Tracheal epithelial cell (primary cell): ENCODE measurements around the gene STARD8. TPM values are rescaled to one million over a fixed set of nuclear protein-coding genes. Genes with fewer than 3 reads are reported as not detected.

ENCODE experiments used
- total RNA-seq: library from RNA; depleted of rRNA; stranded (reverse); fragments of >200 nt; gene quantifications from 2 replicates; pipeline ENCODE4 v1.2.1, GENCODE V29; 2014

Gene STARD8, protein sequence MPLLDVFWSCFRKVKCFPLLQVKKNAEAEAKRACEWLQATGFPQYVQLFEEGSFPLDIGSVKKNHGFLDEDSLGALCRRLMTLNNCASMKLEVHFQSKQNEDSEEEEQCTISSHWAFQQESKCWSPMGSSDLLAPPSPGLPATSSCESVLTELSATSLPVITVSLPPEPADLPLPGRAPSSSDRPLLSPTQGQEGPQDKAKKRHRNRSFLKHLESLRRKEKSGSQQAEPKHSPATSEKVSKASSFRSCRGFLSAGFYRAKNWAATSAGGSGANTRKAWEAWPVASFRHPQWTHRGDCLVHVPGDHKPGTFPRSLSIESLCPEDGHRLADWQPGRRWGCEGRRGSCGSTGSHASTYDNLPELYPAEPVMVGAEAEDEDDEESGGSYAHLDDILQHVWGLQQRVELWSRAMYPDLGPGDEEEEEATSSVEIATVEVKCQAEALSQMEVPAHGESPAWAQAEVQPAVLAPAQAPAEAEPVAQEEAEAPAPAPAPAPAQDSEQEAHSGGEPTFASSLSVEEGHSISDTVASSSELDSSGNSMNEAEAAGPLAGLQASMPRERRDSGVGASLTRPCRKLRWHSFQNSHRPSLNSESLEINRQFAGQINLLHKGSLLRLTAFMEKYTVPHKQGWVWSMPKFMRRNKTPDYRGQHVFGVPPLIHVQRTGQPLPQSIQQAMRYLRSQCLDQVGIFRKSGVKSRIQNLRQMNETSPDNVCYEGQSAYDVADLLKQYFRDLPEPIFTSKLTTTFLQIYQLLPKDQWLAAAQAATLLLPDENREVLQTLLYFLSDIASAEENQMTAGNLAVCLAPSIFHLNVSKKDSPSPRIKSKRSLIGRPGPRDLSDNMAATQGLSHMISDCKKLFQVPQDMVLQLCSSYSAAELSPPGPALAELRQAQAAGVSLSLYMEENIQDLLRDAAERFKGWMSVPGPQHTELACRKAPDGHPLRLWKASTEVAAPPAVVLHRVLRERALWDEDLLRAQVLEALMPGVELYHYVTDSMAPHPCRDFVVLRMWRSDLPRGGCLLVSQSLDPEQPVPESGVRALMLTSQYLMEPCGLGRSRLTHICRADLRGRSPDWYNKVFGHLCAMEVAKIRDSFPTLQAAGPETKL
- under 0.01 and 2.4 TPM in 2 replicates for total RNA-seq

DNA sequence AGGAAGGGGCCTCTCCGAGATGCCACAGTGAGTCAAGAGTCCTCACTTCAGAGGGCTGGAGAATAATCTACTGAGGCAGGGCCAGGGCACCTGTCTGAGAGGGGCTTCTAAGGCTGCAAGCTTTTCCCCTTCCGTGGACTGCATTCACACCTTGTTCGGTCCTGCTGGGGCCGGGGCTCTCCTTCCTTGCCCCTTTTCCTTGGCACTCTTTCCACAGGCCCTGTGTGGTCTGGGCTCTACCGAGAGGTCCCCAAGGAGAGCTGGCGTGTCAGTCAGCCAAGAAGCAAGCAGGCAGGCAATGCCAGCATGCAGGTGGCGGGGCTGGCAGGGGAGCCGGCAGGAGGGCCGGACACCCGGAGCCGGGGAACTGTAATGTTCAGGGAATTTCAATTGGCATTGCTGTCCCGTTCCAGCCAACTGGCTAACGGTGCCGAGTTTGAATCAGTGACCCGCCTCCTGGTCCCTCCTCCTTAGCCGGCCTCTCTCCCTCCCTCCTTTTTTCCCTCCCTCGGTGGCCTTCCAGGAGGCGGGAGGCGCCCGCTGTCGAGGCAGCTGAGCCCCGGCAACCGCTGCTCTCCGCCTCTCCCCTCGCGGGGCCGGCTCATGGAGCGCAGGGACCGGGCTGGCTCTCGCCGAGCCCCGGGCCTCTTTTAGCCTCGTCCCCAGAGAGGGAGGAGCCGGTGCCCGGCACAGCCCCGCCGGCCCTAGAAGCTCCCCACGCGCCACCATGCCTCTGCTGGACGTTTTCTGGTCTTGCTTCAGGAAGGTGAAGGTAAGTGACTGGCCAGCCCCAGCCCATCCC lies at the start of gene STARD8:
Gene STARD8 (plus strand): TSS at position 511 of the 802 bp plus-strand sequence. CDS start 217 bp downstream, at position 728.

Other genes starting within 250 kb of the STARD8 start
- 3.0 and 4.8 TPM in 2 replicates for gene OPHN1, start 214.2 kb upstream of the STARD8 start, total RNA-seq
- gene YIPF6, start 148.6 kb upstream of the STARD8 start, total RNA-seq = 33.0 and 43.5 TPM in 2 replicates
- 160 and 210 TPM in 2 replicates for gene EFNB1, start 181.4 kb downstream of the STARD8 start, total RNA-seq